ENCODE data around the gene F7.

F7 gene

GRCh38 chr13:113155201-113155600 lies 49.6 kb downstream of the F7 start:
- H3K27ac ChIP-seq (ENCODE audit: low read depth, low read length): no peak overlapping the region
- TF ChIP-seq EZH2phosphoT487 (conservative IDR thresholded peaks at IDR 0.05; ENCODE audit: low read length) (no peak), CTCF (IDR thresholded peaks at IDR 0.05; ENCODE audit: insufficient read depth, low read length, poor library complexity, severe bottlenecking) (no peak)
- H3K9me3 ChIP-seq (ENCODE audit: insufficient read depth, low read length): no peaks in the 10 kb centered on the region
- H3K4me2 ChIP-seq (ENCODE audit: low read depth, low read length, poor library complexity, severe bottlenecking): no peak overlapping the region
- no peak overlapping the region for H2AFZ ChIP-seq (ENCODE audit: low read depth, low read length, severe bottlenecking)
- no peaks in the 10 kb centered on the region for H3K79me2 ChIP-seq (ENCODE audit: insufficient read depth, low read length)
- H4K20me1 ChIP-seq (ENCODE audit: low read depth, low read length): no peaks in the 10 kb centered on the region
- H3K4me3 ChIP-seq (ENCODE audit: insufficient read depth, low read length, poor library complexity, severe bottlenecking): no peak overlapping the region
- no peak overlapping the region for H3K9ac ChIP-seq (ENCODE audit: low read length)
- H3K27me3 ChIP-seq (ENCODE audit: low read length): no peaks in the 10 kb centered on the region
- H3K36me3 ChIP-seq (ENCODE audit: low read length): no peaks in the 10 kb centered on the region
- H3F3A ChIP-seq (ENCODE audit: insufficient read depth): no peaks in the 10 kb centered on the region
- H3K9me2 ChIP-seq (replicated peaks; ENCODE audit: insufficient read depth, low read length): no peaks in the 10 kb centered on the region

- no peaks in the 10 kb centered on the region for H4K20me1 ChIP-seq (ENCODE audit: low read depth, low read length)
- no peaks in the 10 kb centered on the region for H3K79me2 ChIP-seq (ENCODE audit: insufficient read depth, low read length)
- H3K27ac ChIP-seq (ENCODE audit: low read depth, low read length): no peak overlapping the region
- no peaks in the 10 kb centered on the region for H3K36me3 ChIP-seq (ENCODE audit: low read length)
- H3F3A ChIP-seq (ENCODE audit: insufficient read depth): no peaks in the 10 kb centered on the region
- H3K27me3 ChIP-seq (ENCODE audit: low read length): no peaks in the 10 kb centered on the region
- no peaks in the 10 kb centered on the region for H3K9me3 ChIP-seq (ENCODE audit: insufficient read depth, low read length)
- no peak overlapping the region for H3K4me3 ChIP-seq (ENCODE audit: insufficient read depth, low read length, poor library complexity, severe bottlenecking)
- H2AFZ ChIP-seq (ENCODE audit: low read depth, low read length, severe bottlenecking): no peak overlapping the region
- no peak overlapping the region for H3K9ac ChIP-seq (ENCODE audit: low read length)
- no peak for TF ChIP-seq EZH2phosphoT487 (conservative IDR thresholded peaks at IDR 0.05; ENCODE audit: low read length)
- TF ChIP-seq CTCF (IDR thresholded peaks at IDR 0.05; ENCODE audit: insufficient read depth, low read length, poor library complexity, severe bottlenecking): no peak
- no peak overlapping the region for H3K4me2 ChIP-seq (ENCODE audit: low read depth, low read length, poor library complexity, severe bottlenecking)
- no peaks in the 10 kb centered on the region for H3K9me2 ChIP-seq (replicated peaks; ENCODE audit: insufficient read depth, low read length)
These were observed 50.5 kb downstream of the F7 start for GRCh38 chr13:113155982-113156655.

GRCh38 chr13:113157206-113157928 lies 51.8 kb downstream of the F7 start:
- Histone ChIP-seq H4K20me1 (ENCODE audit: low read depth, low read length) (no peaks in the 10 kb centered on the region), H3K79me2 (ENCODE audit: insufficient read depth, low read length) (no peaks in the 10 kb centered on the region), H3K27ac (ENCODE audit: low read depth, low read length) (no peak overlapping the region), H3K4me3 (ENCODE audit: insufficient read depth, low read length, poor library complexity, severe bottlenecking) (no peak overlapping the region), H2AFZ (ENCODE audit: low read depth, low read length, severe bottlenecking) (no peak overlapping the region), H3K36me3 (ENCODE audit: low read length) (no peaks in the 10 kb centered on the region), H3K9me3 (ENCODE audit: insufficient read depth, low read length) (no peaks in the 10 kb centered on the region), H3K4me2 (ENCODE audit: low read depth, low read length, poor library complexity, severe bottlenecking) (no peak overlapping the region), H3K9ac (ENCODE audit: low read length) (no peak overlapping the region), H3K27me3 (ENCODE audit: low read length) (no peaks in the 10 kb centered on the region), H3F3A (ENCODE audit: insufficient read depth) (no peaks in the 10 kb centered on the region), H3K9me2 (replicated peaks; ENCODE audit: insufficient read depth, low read length) (no peaks in the 10 kb centered on the region)
- TF ChIP-seq EZH2phosphoT487 (conservative IDR thresholded peaks at IDR 0.05; ENCODE audit: low read length) (no peak), CTCF (IDR thresholded peaks at IDR 0.05; ENCODE audit: insufficient read depth, low read length, poor library complexity, severe bottlenecking) (no peak)
